H9 (cell line): ENCODE measurements around the gene NRXN2. TPM values are rescaled to one million over a fixed set of nuclear protein-coding genes. Genes with fewer than 3 reads are reported as not detected.

Source experiments
- DNase-seq: peaks from one replicate; pipeline ENCODE4 v3.0.0-alpha.2; 2017
- H2AFZ ChIP-seq: one replicate; pipeline ENCODE4 v1.6.1; 2013; ENCODE audit warnings: mild to moderate bottlenecking, low read length, control low read depth, moderate library complexity
- H2AK5ac ChIP-seq: 2 replicates; pipeline ENCODE4 v1.6.1; 2013; ENCODE audit warnings: low read length, control low read depth, mixed read lengths; ENCODE audit not compliant: insufficient read length
- H2BK120ac ChIP-seq: one replicate; pipeline ENCODE4 v1.6.1; 2013; ENCODE audit warnings: low read depth, mild to moderate bottlenecking, low read length, control low read depth, inconsistent platforms; ENCODE audit not compliant: poor library complexity, severe bottlenecking
- H2BK12ac ChIP-seq: 2 replicates; pipeline ENCODE4 v1.6.1; 2013; ENCODE audit warnings: low read length, control low read depth, mixed read lengths, low read depth; ENCODE audit not compliant: insufficient read length
- H2BK15ac ChIP-seq: 2 replicates; pipeline ENCODE4 v1.6.1; 2013; ENCODE audit warnings: low read depth, low read length, control low read depth
- H2BK20ac ChIP-seq: one replicate; pipeline ENCODE4 v1.6.1; 2013; ENCODE audit warnings: low read depth, mild to moderate bottlenecking, low read length, control low read depth, inconsistent platforms; ENCODE audit not compliant: poor library complexity, severe bottlenecking
- H2BK5ac ChIP-seq: 2 replicates; pipeline ENCODE4 v1.6.1; 2013; ENCODE audit warnings: low read length, control low read depth, mixed read lengths; ENCODE audit not compliant: insufficient read length
- H3K14ac ChIP-seq: 2 replicates; pipeline ENCODE4 v1.6.1; 2013; ENCODE audit warnings: low read length, control low read depth; ENCODE audit not compliant: insufficient read depth
- H3K18ac ChIP-seq: 2 replicates; pipeline ENCODE4 v1.6.1; 2013; ENCODE audit warnings: low read depth, mild to moderate bottlenecking, mixed read lengths, low read length, control low read depth; ENCODE audit not compliant: insufficient read length
- H3K23ac ChIP-seq: 2 replicates; pipeline ENCODE4 v1.6.1; 2013; ENCODE audit warnings: low read length, control low read depth, mixed read lengths, low read depth; ENCODE audit not compliant: insufficient read length
- H3K23me2 ChIP-seq: 2 replicates; pipeline ENCODE4 v1.6.1; 2013; ENCODE audit warnings: low read depth, mild to moderate bottlenecking, mixed read lengths, low read length, control low read depth; ENCODE audit not compliant: insufficient read length, poor library complexity, severe bottlenecking
- H3K27ac ChIP-seq: 2 replicates; pipeline ENCODE4 v1.5.1; 2013; ENCODE audit warnings: low read length, control low read depth, mixed read lengths, low read depth; ENCODE audit not compliant: insufficient read length
- H3K27me3 ChIP-seq: 2 replicates; pipeline ENCODE4 v1.6.1; 2013; ENCODE audit warnings: low read length, control low read depth, inconsistent platforms; ENCODE audit not compliant: insufficient read depth
- H3K4ac ChIP-seq: 2 replicates; pipeline ENCODE4 v1.6.1; 2013; ENCODE audit warnings: low read depth, mild to moderate bottlenecking, control low read depth, inconsistent platforms, low read length, moderate library complexity
- H3K4me1 ChIP-seq: 2 replicates; pipeline ENCODE4 v1.6.1; 2013; ENCODE audit warnings: low read length, control low read depth, inconsistent platforms; ENCODE audit not compliant: insufficient read depth
- H3K4me2 ChIP-seq: 2 replicates; pipeline ENCODE4 v1.6.1; 2013; ENCODE audit warnings: low read length, control low read depth, mixed read lengths; ENCODE audit not compliant: insufficient read length, insufficient read depth
- H3K56ac ChIP-seq: 2 replicates; pipeline ENCODE4 v1.6.1; 2013; ENCODE audit warnings: low read depth, mild to moderate bottlenecking, mixed read lengths, low read length, control low read depth; ENCODE audit not compliant: insufficient read length
- H3K79me1 ChIP-seq: 2 replicates; pipeline ENCODE4 v1.6.1; 2013; ENCODE audit warnings: low read depth, mild to moderate bottlenecking, moderate library complexity, low read length, control low read depth, inconsistent platforms; ENCODE audit not compliant: insufficient read depth, poor library complexity, severe bottlenecking
- H3K79me2 ChIP-seq: 2 replicates; pipeline ENCODE4 v1.6.1; 2013; ENCODE audit warnings: low read length, control low read depth, inconsistent platforms; ENCODE audit not compliant: insufficient read depth
- H3K9ac ChIP-seq: 2 replicates; pipeline ENCODE4 v1.6.1; 2013; ENCODE audit warnings: low read length, control low read depth, mixed read lengths; ENCODE audit not compliant: insufficient read length; ENCODE audit errors: extremely low read depth
- H3K9me3 ChIP-seq: one replicate; pipeline ENCODE4 v1.6.1; 2013; ENCODE audit warnings: low read depth, low read length, inconsistent platforms; ENCODE audit not compliant: control insufficient read depth
- H3T11ph ChIP-seq: one replicate; pipeline ENCODE4 v1.6.1; 2013; ENCODE audit warnings: mild to moderate bottlenecking, low read length, control low read depth, inconsistent platforms
- H4K20me1 ChIP-seq: one replicate; pipeline ENCODE4 v1.6.1; 2013; ENCODE audit not compliant: control insufficient read depth, insufficient read length, insufficient read depth
- H4K5ac ChIP-seq: 2 replicates; pipeline ENCODE4 v1.6.1; 2013; ENCODE audit warnings: low read depth, mild to moderate bottlenecking, mixed read lengths, low read length, control low read depth; ENCODE audit not compliant: insufficient read length
- H4K8ac ChIP-seq: replicated peaks from 2 replicates; pipeline ENCODE4 v1.6.1; 2013; ENCODE audit warnings: low read length, control low read depth, mixed read lengths, low read depth; ENCODE audit not compliant: insufficient read length
- H4K91ac ChIP-seq: 2 replicates; pipeline ENCODE4 v1.6.1; 2013; ENCODE audit warnings: low read depth, mild to moderate bottlenecking, moderate library complexity, mixed read lengths, low read length, control low read depth; ENCODE audit not compliant: insufficient read length
- H3K27ac Mint-ChIP-seq, 3 experiments: 2 replicates in 2 of 3; 3 replicates in 1 of 3; pipeline ENCODE4 v1.8.0; 2020 to 2021; ENCODE audit warnings: mixed read lengths in 3 of 3, mild to moderate bottlenecking in 1 of 3, moderate library complexity in 1 of 3
- H3K27me3 Mint-ChIP-seq: 2 replicates; pipeline ENCODE4 v1.8.0; 2021; ENCODE audit warnings: low read depth, mild to moderate bottlenecking, moderate library complexity, mixed read lengths
- H3K36me3 Mint-ChIP-seq, 3 experiments: 2 replicates in 2 of 3; 3 replicates in 1 of 3; pipeline ENCODE4 v1.8.0; 2020 to 2021; ENCODE audit warnings: low read depth in 3 of 3, mixed read lengths in 3 of 3; ENCODE audit not compliant: insufficient read depth in 1 of 3
- H3K4me1 Mint-ChIP-seq, 2 experiments: 2 replicates each; pipeline ENCODE4 v1.8.0; 2020; ENCODE audit warnings: mixed read lengths in 2 of 2
- H3K4me3 Mint-ChIP-seq, 2 experiments: 2 replicates in 1 of 2; 3 replicates in 1 of 2; pipeline ENCODE4 v1.8.0; 2020 to 2021; ENCODE audit warnings: mild to moderate bottlenecking in 2 of 2, mixed read lengths in 2 of 2, moderate library complexity in 1 of 2
- H3K9me3 Mint-ChIP-seq, 2 experiments: 2 replicates in 1 of 2; 3 replicates in 1 of 2; pipeline ENCODE4 v1.8.0; 2020; ENCODE audit warnings: mild to moderate bottlenecking in 2 of 2, mixed read lengths in 2 of 2, moderate library complexity in 1 of 2
- WGBS: extraction: QIAGEN DNeasy Blood & Tissue Kit; methylation state at CpG from one replicate; pipeline ENCODE4 v1.1.7; 2013; ENCODE audit warnings: missing lambda C conversion rate, low lambda C conversion rate, mixed read lengths; ENCODE audit not compliant: insufficient read length; ENCODE audit errors: extremely low coverage; 5-methylcytosine and 5-hydroxymethylcytosine counted together
- total RNA-seq: library from RNA; stranded (reverse); gene quantifications from 2 replicates; pipeline ENCODE4 v1.2.1, GENCODE V29; 2021
- TF ChIP-seq, protein P1 (sequence below): fragments of 200-600 bp; sonication (generic); conservative IDR thresholded peaks from 3 replicates; pipeline ENCODE4 v1.8.0; 2021; ENCODE audit warnings: antibody characterized with exemption, mild to moderate bottlenecking

Gene NRXN2
- total RNA-seq, 1 experiment from 2014 or later, result 3.9 TPM

DNA sequence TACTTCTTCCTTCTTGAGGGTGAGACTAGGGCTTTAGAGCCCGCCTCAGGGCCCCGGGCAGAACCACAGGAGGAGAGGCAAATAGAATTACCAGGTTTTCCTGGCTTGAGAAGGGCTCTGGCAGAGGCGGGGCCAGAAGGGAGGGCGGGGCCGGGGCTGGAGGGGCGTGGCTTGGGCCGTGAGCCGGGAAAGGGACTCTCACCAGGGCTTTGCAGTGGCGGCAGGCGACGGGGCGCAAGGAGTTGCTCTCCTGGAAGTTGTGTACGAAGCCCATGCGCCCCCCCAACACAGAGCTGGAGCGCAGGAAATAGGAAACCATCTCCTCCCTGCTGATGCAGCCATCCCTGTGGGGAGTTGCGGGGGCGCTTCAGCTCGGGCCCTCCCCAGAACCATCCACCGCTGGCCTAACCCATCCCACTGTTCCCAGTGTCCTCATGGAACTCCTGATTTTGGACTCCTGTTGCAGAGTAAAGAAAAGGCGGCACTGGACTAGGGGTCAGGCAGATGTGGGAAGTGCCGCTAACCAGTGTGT lies 6.9 kb upstream of the NRXN2 start:
- Histone ChIP-seq H2BK5ac (no peak overlapping the region), H3K23ac (no peak overlapping the region), H4K5ac (no peak overlapping the region), H2BK15ac (no peak overlapping the region), H3K56ac (no peak overlapping the region), H4K91ac (no peak overlapping the region), H4K8ac (no peak overlapping the region), H3K14ac (no peak overlapping the region; the same call in 1 of the 2 replicates), H3K4me2 (peak overlapping the region; percentile 47), H3K4ac (no peak overlapping the region), H3K79me2 (no peaks in the 10 kb centered on the region), H3K9ac (no peak overlapping the region), H2AK5ac (no peak overlapping the region), H3K27ac (no peak overlapping the region), H3K4me1 (peaks cover 10% of the 10 kb centered on the region), H3T11ph (no peak overlapping the region), H4K20me1 (no peaks in the 10 kb centered on the region), H2BK12ac (no peak overlapping the region), H2AFZ (no peak overlapping the region), H3K27me3 (no peaks in the 10 kb centered on the region), H3K79me1 (no peaks in the 10 kb centered on the region), H3K23me2 (no peaks in the 10 kb centered on the region), H3K18ac (no peak overlapping the region), H2BK120ac (no peak overlapping the region), H3K9me3 (no peaks in the 10 kb centered on the region), H2BK20ac (no peak overlapping the region)
- Mint-ChIP-seq H3K9me3 (no peaks in the 10 kb centered on the region), H3K4me1 (peaks cover 34 to 48% of the 10 kb centered on the region in 2 experiments), H3K27ac (peak overlapping the region in 2 of 3 experiments; percentile 15 to 82; a peak in 4 of 7 replicates), H3K36me3 (peaks cover 8 to 12% (median 9%) of the 10 kb centered on the region in 3 experiments; a peak in 6 of 7 replicates), H3K4me3 (peak overlapping the region; percentile 36 to 68; a peak in 4 of 5 replicates), H3K27me3 (peaks cover 17% of the 10 kb centered on the region)
- TF ChIP-seq, protein P1, sequence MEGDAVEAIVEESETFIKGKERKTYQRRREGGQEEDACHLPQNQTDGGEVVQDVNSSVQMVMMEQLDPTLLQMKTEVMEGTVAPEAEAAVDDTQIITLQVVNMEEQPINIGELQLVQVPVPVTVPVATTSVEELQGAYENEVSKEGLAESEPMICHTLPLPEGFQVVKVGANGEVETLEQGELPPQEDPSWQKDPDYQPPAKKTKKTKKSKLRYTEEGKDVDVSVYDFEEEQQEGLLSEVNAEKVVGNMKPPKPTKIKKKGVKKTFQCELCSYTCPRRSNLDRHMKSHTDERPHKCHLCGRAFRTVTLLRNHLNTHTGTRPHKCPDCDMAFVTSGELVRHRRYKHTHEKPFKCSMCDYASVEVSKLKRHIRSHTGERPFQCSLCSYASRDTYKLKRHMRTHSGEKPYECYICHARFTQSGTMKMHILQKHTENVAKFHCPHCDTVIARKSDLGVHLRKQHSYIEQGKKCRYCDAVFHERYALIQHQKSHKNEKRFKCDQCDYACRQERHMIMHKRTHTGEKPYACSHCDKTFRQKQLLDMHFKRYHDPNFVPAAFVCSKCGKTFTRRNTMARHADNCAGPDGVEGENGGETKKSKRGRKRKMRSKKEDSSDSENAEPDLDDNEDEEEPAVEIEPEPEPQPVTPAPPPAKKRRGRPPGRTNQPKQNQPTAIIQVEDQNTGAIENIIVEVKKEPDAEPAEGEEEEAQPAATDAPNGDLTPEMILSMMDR, result no peak
- peak; percentile 96 for DNase-seq
- WGBS, result no CpG with 5 or more reads among the region's 21 CpGs
